ENCODE data around the gene TAS1R1. TPM values are rescaled to one million over a fixed set of nuclear protein-coding genes. Genes with fewer than 3 reads are reported as not detected.

Gene TAS1R1
- not detected for total RNA-seq
- long read RNA-seq: 0 reads

- DNase-seq: no peak
- intact Hi-C loops (cut with micrococcal nuclease): no loop called here
- Histone ChIP-seq H3K36me3 (peaks cover 13% of the 10 kb centered on the region), H3K4me1 (peaks cover 29% of the 10 kb centered on the region), H3K27ac (replicated peaks) (peak within 1 kb of the TSS; percentile 82), H3K9me3 (replicated peaks) (no peaks in the 10 kb centered on the region), H3K4me3 (peak within 1 kb of the TSS; percentile 75), H3K27me3 (ENCODE audit: low read depth) (no peaks in the 10 kb centered on the region)
- TF ChIP-seq, protein P1, sequence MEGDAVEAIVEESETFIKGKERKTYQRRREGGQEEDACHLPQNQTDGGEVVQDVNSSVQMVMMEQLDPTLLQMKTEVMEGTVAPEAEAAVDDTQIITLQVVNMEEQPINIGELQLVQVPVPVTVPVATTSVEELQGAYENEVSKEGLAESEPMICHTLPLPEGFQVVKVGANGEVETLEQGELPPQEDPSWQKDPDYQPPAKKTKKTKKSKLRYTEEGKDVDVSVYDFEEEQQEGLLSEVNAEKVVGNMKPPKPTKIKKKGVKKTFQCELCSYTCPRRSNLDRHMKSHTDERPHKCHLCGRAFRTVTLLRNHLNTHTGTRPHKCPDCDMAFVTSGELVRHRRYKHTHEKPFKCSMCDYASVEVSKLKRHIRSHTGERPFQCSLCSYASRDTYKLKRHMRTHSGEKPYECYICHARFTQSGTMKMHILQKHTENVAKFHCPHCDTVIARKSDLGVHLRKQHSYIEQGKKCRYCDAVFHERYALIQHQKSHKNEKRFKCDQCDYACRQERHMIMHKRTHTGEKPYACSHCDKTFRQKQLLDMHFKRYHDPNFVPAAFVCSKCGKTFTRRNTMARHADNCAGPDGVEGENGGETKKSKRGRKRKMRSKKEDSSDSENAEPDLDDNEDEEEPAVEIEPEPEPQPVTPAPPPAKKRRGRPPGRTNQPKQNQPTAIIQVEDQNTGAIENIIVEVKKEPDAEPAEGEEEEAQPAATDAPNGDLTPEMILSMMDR (IDR thresholded peaks at IDR 0.05; ENCODE audit: borderline replicate concordance): no peak
These were observed at the start of gene TAS1R1 for GRCh38 chr1:6554907-6555778. Gene TAS1R1, plus strand, starts transcription at chr1:6555307. Its CDS starts 67 bp downstream, at chr1:6555374.

DNA sequence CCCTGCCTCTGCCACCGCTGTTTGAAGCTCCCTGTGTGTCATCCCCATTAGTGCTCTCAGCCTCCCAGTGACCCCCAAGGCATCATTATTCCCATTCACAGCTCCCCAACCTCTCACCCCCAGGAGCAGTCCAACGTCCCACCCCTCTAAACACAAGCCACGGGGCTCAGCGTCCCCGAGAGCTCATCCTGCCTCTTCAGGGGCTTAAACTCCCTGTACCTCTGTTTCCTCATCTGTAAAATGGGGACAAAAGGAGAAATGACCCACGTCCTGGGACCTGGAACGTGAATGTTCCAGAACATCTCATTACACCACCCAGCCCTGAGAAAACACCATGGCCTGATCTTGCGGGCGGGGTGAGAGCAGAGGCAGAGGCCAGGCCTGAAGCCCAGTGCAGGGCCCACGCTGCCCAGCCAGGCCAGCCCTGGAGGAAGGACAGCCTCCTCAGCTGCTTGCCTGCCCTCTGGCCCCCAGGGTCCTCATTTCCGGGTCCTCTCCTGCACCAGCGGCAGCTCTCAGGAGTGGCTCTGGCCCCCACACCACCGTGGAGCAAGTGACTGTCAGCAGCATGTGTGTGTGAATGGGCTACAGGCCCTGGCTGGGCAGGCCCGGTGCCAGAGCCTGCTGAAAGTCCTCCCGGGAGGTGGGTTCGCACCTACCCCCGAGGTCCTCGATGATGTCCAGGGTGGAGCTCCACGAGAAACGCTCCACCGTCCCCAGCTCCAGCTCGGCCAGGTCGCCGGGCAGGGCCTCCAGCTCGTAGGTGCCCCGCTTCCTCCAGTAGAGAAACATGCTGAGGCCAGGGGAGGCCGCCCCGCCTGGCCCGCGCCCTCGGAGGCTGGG lies 49.5 kb upstream of the TAS1R1 start:
- no peak for DNase-seq
- Histone ChIP-seq H3K27ac (replicated peaks) (no peak overlapping the region), H3K4me1 (peaks cover 38% of the 10 kb centered on the region), H3K27me3 (ENCODE audit: low read depth) (no peaks in the 10 kb centered on the region), H3K4me3 (no peak overlapping the region), H3K9me3 (replicated peaks) (no peaks in the 10 kb centered on the region), H3K36me3 (no peaks in the 10 kb centered on the region)
- TF ChIP-seq, protein P1 (IDR thresholded peaks at IDR 0.05; ENCODE audit: borderline replicate concordance): no peak
- intact Hi-C loops (cut with micrococcal nuclease): no loop called here

DNA sequence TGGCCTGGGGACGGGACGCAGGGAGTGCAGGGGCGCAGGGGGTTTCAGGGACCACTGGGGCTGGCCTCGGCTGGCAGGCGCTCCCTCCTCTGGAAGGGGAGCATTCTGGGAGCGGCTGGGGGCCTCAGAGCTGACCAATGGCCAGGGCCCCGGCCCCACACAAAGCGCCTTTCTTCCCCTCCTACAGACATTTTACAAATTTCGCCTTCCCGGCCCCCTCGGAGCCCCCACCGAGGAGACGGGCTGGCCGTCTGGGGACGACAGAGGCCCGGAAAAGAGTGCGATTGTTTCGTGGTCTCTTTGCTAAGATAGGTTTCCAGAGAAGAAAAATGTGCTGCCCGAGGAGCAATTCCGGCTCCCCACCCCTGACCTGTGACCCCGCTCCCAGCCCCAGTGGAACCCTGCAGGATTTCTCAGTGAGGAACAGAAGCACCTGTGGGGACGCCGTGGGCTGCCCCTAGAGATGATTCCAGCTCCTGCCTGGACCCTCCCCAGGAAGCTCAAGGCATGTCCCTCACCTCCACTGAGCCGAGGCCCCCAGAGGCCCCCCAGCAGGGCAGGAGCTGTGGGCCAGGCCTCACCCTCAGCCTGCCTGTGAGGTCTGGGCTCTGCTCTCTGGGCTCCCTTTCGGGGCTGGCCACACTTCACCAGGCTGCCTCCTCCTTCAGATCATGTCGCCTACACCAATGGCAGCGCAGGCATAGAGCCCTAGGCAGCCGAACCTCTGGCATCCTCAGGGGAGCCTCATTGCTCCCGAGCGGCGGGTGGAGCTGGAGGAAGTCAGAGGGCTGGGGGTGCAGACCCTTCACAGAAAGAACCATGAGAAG lies 48.7 kb upstream of the TAS1R1 start:
- intact Hi-C loops (cut with micrococcal nuclease): no loop called here
- Histone ChIP-seq H3K36me3 (no peaks in the 10 kb centered on the region), H3K9me3 (replicated peaks) (no peaks in the 10 kb centered on the region), H3K4me1 (peaks cover 30% of the 10 kb centered on the region), H3K27me3 (ENCODE audit: low read depth) (no peaks in the 10 kb centered on the region), H3K27ac (replicated peaks) (no peak overlapping the region), H3K4me3 (no peak overlapping the region)
- DNase-seq: no peak
- TF ChIP-seq, protein P1 (IDR thresholded peaks at IDR 0.05; ENCODE audit: borderline replicate concordance): no peak

GRCh38 chr1:6507037-6507428 lies 48.1 kb upstream of the TAS1R1 start:
- H3K9me3 ChIP-seq (replicated peaks): no peaks in the 10 kb centered on the region
- H3K4me3 ChIP-seq: no peak overlapping the region
- intact Hi-C loops (cut with micrococcal nuclease): no loop called here
- TF ChIP-seq, protein P1 (IDR thresholded peaks at IDR 0.05; ENCODE audit: borderline replicate concordance): no peak
- no peak for DNase-seq
- H3K27me3 ChIP-seq (ENCODE audit: low read depth): no peaks in the 10 kb centered on the region
- H3K4me1 ChIP-seq: peaks cover 24% of the 10 kb centered on the region
- no peak overlapping the region for H3K27ac ChIP-seq (replicated peaks)
- H3K36me3 ChIP-seq: no peaks in the 10 kb centered on the region

DNA sequence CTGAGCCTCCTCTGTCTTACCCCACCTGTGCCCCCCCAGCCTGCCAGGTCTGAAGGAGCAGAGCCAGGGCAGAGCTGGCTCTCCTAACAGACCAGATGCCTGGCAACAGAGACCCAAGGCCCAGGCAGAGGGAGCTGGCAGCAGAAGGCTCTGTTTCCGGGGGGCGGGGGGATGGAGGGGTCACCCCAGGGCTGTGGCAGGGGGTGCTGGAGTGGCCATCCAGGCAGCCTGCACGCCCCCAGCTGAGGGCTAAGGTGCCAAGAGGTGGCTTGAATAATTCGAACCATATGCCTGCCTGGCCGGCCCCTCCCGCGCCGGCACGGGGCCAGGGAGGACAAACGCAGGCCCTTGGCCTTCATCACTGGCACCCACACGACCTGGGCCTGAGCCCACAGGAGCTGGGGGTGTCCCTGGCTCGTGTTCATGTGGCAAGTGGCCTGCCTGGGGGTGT lies 47.6 kb upstream of the TAS1R1 start:
- Histone ChIP-seq H3K36me3 (no peaks in the 10 kb centered on the region), H3K4me1 (peaks cover 19% of the 10 kb centered on the region), H3K9me3 (replicated peaks) (no peaks in the 10 kb centered on the region), H3K4me3 (no peak overlapping the region), H3K27me3 (ENCODE audit: low read depth) (no peaks in the 10 kb centered on the region), H3K27ac (replicated peaks) (no peak overlapping the region)
- no peak for DNase-seq
- TF ChIP-seq, protein P1 (IDR thresholded peaks at IDR 0.05; ENCODE audit: borderline replicate concordance): no peak
- intact Hi-C loops (cut with micrococcal nuclease): no loop called here
